Stimulated activated effector memory CD8-positive, alpha-beta T cell treated with anti-CD3 and anti-CD28 coated beads, Interleukin-12 subunit alpha, Interleukin-12 subunit beta, amount 100 ng/mL, for 72 hours (primary cell): ENCODE measurements around the gene RBPJ.

Experiments
- ATAC-seq: fragments of 150-1000 bp; cut with Tn5 transposase; 2 replicates; pipeline ENCODE4 v1.10.0; 2021
- DNase-seq, 2 donors: peaks; one replicate each; pipeline ENCODE4 v3.0.0; 2021 to 2022; ENCODE audit warnings: low spot score in 2 of 2
- H3K27ac Mint-ChIP-seq: one replicate; pipeline ENCODE4 v1.8.0; 2022; ENCODE audit warnings: mild to moderate bottlenecking, mixed read lengths
- H3K36me3 Mint-ChIP-seq: one replicate; pipeline ENCODE4 v1.8.0; 2022; ENCODE audit warnings: mild to moderate bottlenecking, mixed read lengths
- H3K4me1 Mint-ChIP-seq: one replicate; pipeline ENCODE4 v1.8.0; 2022; ENCODE audit warnings: mixed read lengths
- H3K4me3 Mint-ChIP-seq: one replicate; pipeline ENCODE4 v1.8.0; 2022; ENCODE audit warnings: mild to moderate bottlenecking, mixed read lengths
- H3K9me3 Mint-ChIP-seq: one replicate; pipeline ENCODE4 v1.8.0; 2022; ENCODE audit warnings: mixed read lengths

RBPJ gene

GRCh38 chr4:26368685-26369084 is 47.9 kb downstream of the RBPJ start:
- DNase-seq (no peak), ATAC-seq (no peak)
- H3K27ac Mint-ChIP-seq, result no peak overlapping the region
- H3K4me3 Mint-ChIP-seq, result no peak overlapping the region
- H3K36me3 Mint-ChIP-seq, result peaks cover 95% of the 10 kb centered on the region
- H3K9me3 Mint-ChIP-seq, result no peaks in the 10 kb centered on the region
- peaks cover 44% of the 10 kb centered on the region for H3K4me1 Mint-ChIP-seq

- no peak for DNase-seq
- peaks cover 44% of the 10 kb centered on the region for H3K4me1 Mint-ChIP-seq
These were observed 48.3 kb downstream of the RBPJ start for GRCh38 chr4:26369132-26369531.

GRCh38 chr4:26369581-26369980 is 48.8 kb downstream of the RBPJ start:
- Mint-ChIP-seq H3K9me3 (no peaks in the 10 kb centered on the region), H3K36me3 (peaks cover 95% of the 10 kb centered on the region), H3K27ac (peak overlapping the region; percentile 4), H3K4me3 (no peak overlapping the region), H3K4me1 (peaks cover 49% of the 10 kb centered on the region)
- no peak for DNase-seq
- no peak for ATAC-seq

More at GRCh38 chr4:26369132-26369531, 48.3 kb downstream of the RBPJ start:
- ATAC-seq, result peak; percentile 54
- H3K36me3 Mint-ChIP-seq, result peaks cover 95% of the 10 kb centered on the region
- H3K4me3 Mint-ChIP-seq, result no peak overlapping the region
- H3K27ac Mint-ChIP-seq, result no peak overlapping the region
- H3K9me3 Mint-ChIP-seq, result no peaks in the 10 kb centered on the region

- Mint-ChIP-seq H3K36me3 (peaks cover 95% of the 10 kb centered on the region), H3K9me3 (no peaks in the 10 kb centered on the region), H3K4me3 (no peak overlapping the region), H3K27ac (no peak overlapping the region), H3K4me1 (peaks cover 60% of the 10 kb centered on the region)
- ATAC-seq, result peak; percentile 4
- DNase-seq, result no peak
These were observed 51.3 kb downstream of the RBPJ start for GRCh38 chr4:26372076-26372475.

GRCh38 chr4:26372525-26373172 is 51.8 kb downstream of the RBPJ start:
- no peaks in the 10 kb centered on the region for H3K9me3 Mint-ChIP-seq
- H3K36me3 Mint-ChIP-seq, result peaks cover 95% of the 10 kb centered on the region
- no peak overlapping the region for H3K27ac Mint-ChIP-seq
- H3K4me1 Mint-ChIP-seq, result peaks cover 66% of the 10 kb centered on the region
- H3K4me3 Mint-ChIP-seq, result peak overlapping the region; percentile 3
- peak; percentile 17 to 75 for DNase-seq
- ATAC-seq, result peak; percentile 90

- Mint-ChIP-seq H3K9me3 (no peaks in the 10 kb centered on the region), H3K36me3 (peaks cover 91% of the 10 kb centered on the region), H3K27ac (no peak overlapping the region), H3K4me3 (no peak overlapping the region), H3K4me1 (peaks cover 60% of the 10 kb centered on the region)
- no peak for DNase-seq
- no peak for ATAC-seq
These were observed 54.7 kb downstream of the RBPJ start for GRCh38 chr4:26375551-26375950.

- Mint-ChIP-seq H3K4me3 (no peak overlapping the region), H3K27ac (peak overlapping the region; percentile 26), H3K36me3 (peaks cover 96% of the 10 kb centered on the region), H3K9me3 (no peaks in the 10 kb centered on the region), H3K4me1 (peaks cover 49% of the 10 kb centered on the region)
- no peak for DNase-seq
- ATAC-seq, result no peak
These were observed 56.8 kb downstream of the RBPJ start for GRCh38 chr4:26377328-26378311.

- peaks cover 95% of the 10 kb centered on the region for H3K36me3 Mint-ChIP-seq
- ATAC-seq, result no peak
- H3K9me3 Mint-ChIP-seq, result no peaks in the 10 kb centered on the region
- no peak overlapping the region for H3K4me3 Mint-ChIP-seq
- H3K4me1 Mint-ChIP-seq, result peaks cover 41% of the 10 kb centered on the region
- no peak overlapping the region for H3K27ac Mint-ChIP-seq
- no peak for DNase-seq
These were observed 59.0 kb downstream of the RBPJ start for GRCh38 chr4:26379837-26380236.

- no peaks in the 10 kb centered on the region for H3K9me3 Mint-ChIP-seq
- H3K4me3 Mint-ChIP-seq, result no peak overlapping the region
- DNase-seq (no peak), ATAC-seq (no peak)
- H3K27ac Mint-ChIP-seq, result no peak overlapping the region
- H3K36me3 Mint-ChIP-seq, result peaks cover 95% of the 10 kb centered on the region
- H3K4me1 Mint-ChIP-seq, result peaks cover 50% of the 10 kb centered on the region
These were observed 59.9 kb downstream of the RBPJ start for GRCh38 chr4:26380740-26381139.

GRCh38 chr4:26384380-26385057 is 63.7 kb downstream of the RBPJ start:
- no peak overlapping the region for H3K4me3 Mint-ChIP-seq
- no peaks in the 10 kb centered on the region for H3K9me3 Mint-ChIP-seq
- H3K4me1 Mint-ChIP-seq, result peaks cover 30% of the 10 kb centered on the region
- no peak for ATAC-seq
- no peak for DNase-seq
- peaks cover 95% of the 10 kb centered on the region for H3K36me3 Mint-ChIP-seq
- H3K27ac Mint-ChIP-seq, result no peak overlapping the region

GRCh38 chr4:26385690-26386089 is 64.9 kb downstream of the RBPJ start:
- ATAC-seq (no peak), DNase-seq (no peak)
- Mint-ChIP-seq H3K9me3 (no peaks in the 10 kb centered on the region), H3K4me1 (peaks cover 24% of the 10 kb centered on the region), H3K27ac (no peak overlapping the region), H3K36me3 (peaks cover 99% of the 10 kb centered on the region), H3K4me3 (no peak overlapping the region)

- H3K4me3 Mint-ChIP-seq, result no peak overlapping the region
- H3K27ac Mint-ChIP-seq, result no peak overlapping the region
- H3K36me3 Mint-ChIP-seq, result peaks cover 99% of the 10 kb centered on the region
- H3K9me3 Mint-ChIP-seq, result no peaks in the 10 kb centered on the region
- ATAC-seq (no peak), DNase-seq (no peak)
- H3K4me1 Mint-ChIP-seq, result peaks cover 22% of the 10 kb centered on the region
These were observed 65.6 kb downstream of the RBPJ start for GRCh38 chr4:26386386-26386785.

- Mint-ChIP-seq H3K9me3 (no peaks in the 10 kb centered on the region), H3K27ac (no peak overlapping the region), H3K36me3 (peaks cover 100% of the 10 kb centered on the region), H3K4me3 (no peak overlapping the region), H3K4me1 (peaks cover 20% of the 10 kb centered on the region)
- DNase-seq (no peak), ATAC-seq (no peak)
These were observed 67.9 kb downstream of the RBPJ start for GRCh38 chr4:26388671-26389070.

- H3K9me3 Mint-ChIP-seq, result no peaks in the 10 kb centered on the region
- DNase-seq, result no peak
- no peak overlapping the region for H3K27ac Mint-ChIP-seq
- no peak for ATAC-seq
- peaks cover 17% of the 10 kb centered on the region for H3K4me1 Mint-ChIP-seq
- no peak overlapping the region for H3K4me3 Mint-ChIP-seq
- H3K36me3 Mint-ChIP-seq, result peaks cover 100% of the 10 kb centered on the region
These were observed 76.3 kb downstream of the RBPJ start for GRCh38 chr4:26397086-26397485.

GRCh38 chr4:26400132-26400531 is 79.3 kb downstream of the RBPJ start:
- DNase-seq (no peak), ATAC-seq (no peak)
- H3K4me1 Mint-ChIP-seq, result peaks cover 31% of the 10 kb centered on the region
- no peak overlapping the region for H3K27ac Mint-ChIP-seq
- H3K4me3 Mint-ChIP-seq, result no peak overlapping the region
- H3K9me3 Mint-ChIP-seq, result no peaks in the 10 kb centered on the region
- H3K36me3 Mint-ChIP-seq, result peaks cover 100% of the 10 kb centered on the region
